H4 (cell line): ENCODE measurements around the gene ZNF286A. TPM values are rescaled to one million over a fixed set of nuclear protein-coding genes. Genes with fewer than 3 reads are reported as not detected.
"Not testable (repeated sequence)": the region's sequence is repeated elsewhere in the genome, so short reads cannot be mapped to it uniquely, and the experiment has no call there.

ENCODE experiments used
- DNase-seq: peaks from one replicate; pipeline ENCODE4 v3.0.0-alpha.2; 2015; ENCODE audit warnings: low spot score
- total RNA-seq: library from RNA; depleted of rRNA; stranded (reverse); fragments of >200 nt; shearing (Covaris generic); gene quantifications from 2 replicates; pipeline ENCODE4 v1.2.3, GENCODE V29; 2014

Gene ZNF286A
- total RNA-seq, 1 experiment from 2014 or later: 26.9 TPM

DNA sequence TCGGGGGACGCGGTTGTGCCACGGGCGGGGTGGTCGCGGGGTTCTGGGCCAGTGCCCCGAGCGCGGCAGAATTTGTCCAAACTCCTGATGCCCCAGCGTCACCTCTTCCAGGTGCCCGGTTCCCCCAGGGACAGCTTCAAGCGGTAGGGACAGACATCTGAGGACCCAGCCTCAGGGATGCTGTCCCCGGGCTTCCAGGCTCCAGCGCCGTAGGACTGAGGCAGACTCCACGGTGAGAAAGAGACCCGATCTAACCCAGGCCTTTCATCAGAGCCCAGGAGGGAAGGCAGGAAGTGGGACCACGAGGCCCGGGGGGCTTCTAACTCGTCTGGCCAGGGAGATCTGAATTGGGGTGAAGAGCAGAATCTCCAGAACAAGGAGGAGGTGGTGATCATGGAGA, 385 bp downstream of the ZNF286A start:
- DNase-seq: not testable (repeated sequence)

DNA sequence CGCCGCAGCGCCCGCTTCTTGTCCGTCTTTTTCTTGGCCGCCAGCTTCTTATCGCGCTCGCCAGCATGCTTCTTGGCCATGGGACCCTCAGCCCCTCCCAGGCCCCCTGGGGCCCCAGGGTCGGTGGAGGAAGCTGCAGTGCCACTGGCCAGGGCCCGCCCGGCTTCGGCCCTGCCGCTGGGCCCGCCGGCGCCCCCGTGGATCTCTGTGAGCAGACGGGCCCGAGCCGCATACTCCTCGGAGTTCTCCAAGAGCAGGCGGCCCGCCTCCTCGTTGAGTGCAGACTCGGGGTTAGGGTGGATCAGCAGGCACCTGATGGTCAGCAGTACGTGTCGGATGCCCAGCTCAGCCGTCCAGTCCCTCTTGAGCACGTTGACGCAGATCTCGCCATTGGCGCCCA, 4.7 kb downstream of the ZNF286A start:
- not testable (repeated sequence) for DNase-seq

DNA sequence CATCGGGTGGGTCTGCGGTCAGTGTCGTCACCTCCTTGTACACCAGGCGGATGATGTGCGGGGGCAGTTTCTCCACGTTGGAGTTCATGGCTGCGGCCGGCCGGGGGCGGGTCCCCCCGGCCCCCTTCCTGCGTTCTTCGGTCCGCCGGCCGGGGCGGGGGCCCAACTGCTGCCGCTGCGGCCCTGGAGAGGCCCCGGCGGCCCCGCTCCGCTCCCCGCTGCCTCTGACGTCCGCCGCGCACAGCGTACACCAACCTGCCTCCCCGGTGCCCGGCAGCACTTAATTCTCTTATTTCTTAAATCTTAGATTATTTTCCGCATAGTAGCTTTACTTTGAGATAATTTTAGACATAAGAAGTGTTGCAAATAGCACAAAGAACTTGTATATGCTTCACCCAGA, 5.3 kb downstream of the ZNF286A start:
- DNase-seq: not testable (repeated sequence)

DNA sequence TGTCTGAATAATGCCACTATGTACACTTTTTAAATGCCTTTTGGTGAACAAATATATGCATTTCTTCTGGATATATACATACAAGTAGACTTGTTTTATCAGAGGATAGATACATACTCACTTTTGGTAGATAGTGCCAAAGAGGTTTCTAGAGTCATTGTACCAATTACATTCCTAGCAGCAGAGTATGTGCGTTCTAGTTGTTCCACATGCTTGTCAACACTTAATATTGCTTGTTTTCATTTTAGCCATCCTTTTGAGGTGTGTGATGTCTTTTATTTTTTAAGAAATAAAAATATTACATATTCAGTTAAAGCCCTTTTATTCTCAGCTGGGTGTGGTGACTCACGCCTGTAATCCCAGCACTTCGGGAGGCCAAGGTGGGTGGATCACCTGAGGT, 9.3 kb downstream of the ZNF286A start:
- DNase-seq: not testable (repeated sequence)

DNA sequence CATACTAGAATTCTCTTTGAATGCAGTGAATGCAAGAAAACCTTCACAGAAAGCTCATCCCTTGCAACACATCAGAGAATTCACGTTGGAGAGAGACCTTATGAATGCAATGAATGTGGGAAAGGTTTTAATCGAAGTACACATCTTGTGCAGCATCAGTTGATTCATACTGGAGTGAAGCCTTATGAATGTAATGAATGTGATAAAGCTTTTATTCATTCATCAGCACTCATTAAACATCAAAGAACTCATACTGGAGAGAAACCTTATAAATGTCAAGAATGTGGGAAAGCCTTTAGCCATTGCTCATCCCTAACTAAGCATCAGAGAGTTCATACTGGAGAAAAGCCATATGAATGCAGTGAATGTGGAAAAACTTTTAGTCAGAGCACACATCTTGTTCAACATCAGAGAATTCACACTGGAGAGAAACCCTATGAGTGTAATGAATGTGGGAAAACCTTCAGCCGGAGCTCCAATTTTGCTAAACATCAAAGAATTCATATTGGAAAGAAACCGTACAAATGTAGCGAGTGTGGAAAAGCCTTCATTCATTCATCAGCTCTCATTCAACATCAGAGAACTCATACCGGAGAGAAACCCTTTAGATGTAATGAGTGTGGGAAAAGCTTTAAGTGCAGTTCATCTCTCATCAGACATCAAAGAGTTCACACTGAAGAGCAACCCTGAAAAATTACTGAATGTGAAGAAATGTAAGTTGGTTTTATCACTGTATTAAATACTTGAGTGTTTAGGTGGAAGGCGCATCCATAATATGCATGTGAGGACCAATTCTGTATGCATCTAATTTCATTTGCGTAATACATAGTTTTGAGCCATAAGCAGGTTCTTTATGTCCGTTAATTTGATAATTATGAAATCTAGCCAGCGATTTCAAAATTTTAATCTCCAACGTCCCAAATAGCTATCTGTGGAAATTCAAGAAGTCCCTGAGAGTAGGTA, 17.3 kb downstream of the ZNF286A start:
- not testable (repeated sequence) for DNase-seq

DNA sequence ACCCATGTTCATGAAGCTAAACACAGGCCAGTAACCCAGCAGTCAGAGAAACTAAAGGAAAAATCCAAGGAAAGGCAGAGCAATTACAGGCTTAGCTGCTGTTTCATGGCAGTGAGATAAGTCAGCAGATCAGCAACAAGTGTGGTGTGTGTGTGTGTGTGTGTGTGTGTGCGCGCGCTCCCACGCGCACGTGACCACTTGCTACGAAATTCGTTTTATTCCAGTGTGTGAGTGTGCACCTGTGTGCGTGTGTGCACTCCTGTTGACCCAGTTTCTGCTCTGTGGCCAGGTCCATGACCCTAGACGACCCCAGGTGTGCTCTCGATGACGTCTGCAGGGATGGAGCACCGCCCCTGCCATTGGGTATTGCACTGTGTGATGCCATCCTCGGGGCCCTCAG, 31.0 kb downstream of the ZNF286A start:
- DNase-seq: not testable (repeated sequence)

DNA sequence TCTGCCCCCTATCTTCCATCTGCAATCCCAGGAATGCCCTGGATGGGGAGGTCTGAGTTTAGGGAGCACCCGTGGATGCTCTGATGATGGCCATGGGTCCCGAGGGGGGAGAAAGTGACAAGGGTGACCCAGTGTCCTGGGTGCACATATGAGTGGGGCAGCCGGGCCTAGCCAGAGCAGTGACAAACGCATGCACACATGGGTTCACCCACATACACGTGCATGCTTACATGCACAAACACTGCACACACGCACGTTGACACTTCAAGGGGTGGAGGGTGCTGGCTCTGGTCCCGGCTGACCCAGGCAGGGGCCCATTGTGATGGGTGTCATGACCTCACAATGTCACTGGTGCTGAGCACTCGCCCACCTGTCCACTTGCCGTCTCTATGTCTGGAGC, 32.3 kb downstream of the ZNF286A start, which contains the start of gene TBC1D26:
Gene TBC1D26, plus strand, starts transcription at position 384 of the 400 bp plus-strand sequence. CDS start 3,066 bp downstream, outside the sequence.
- not testable (repeated sequence) for DNase-seq

DNA sequence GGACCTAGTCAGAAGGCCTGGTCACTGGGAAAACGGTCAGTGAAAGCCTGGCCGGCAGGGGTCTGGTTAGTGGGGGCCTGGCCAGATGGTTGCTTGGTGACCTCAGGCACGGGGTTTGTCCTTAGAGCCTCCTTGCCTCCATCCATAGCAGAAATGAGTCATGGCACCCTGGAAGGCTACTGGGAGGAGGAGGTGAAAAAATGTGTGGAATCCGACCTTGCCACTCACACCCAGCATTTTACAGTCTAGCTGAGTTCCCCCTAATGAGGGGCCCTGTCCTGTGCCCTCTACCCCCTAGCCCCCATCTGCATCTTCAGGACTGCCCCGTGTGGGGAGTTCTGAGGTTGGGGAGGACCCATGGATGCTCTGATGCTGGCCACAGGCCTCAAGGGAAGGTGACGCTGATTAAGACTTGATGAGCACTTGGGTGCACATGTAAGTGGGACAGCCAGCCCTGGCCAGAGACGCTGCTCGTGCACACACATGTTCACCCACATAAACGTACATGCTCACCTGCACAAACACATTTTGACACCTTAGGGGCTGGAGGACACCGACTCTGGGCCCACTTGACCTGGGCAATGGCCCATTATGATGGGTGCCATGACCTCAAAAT, 33.7 kb downstream of the ZNF286A start:
- not testable (repeated sequence) for DNase-seq

DNA sequence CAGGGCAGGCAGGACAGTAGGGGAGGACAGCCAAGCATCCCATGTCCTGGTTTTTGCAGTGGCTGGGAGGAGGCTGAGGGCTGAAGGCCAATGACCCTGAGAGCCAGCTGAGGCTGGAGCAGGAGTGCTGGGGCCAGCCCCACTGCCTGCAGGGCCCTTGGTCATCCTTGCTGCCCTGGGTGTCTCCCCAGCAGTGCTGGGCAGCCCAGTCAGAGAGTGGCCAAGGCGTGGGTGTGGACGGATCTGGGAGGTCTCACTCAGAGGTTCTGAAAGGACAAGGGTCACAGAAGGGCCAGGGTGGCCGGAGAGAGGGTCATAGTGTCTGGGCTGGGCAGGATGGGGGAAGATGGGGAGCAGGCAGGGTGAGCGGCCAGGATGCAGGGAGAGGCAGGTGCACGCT, 37.0 kb downstream of the ZNF286A start:
- not testable (repeated sequence) for DNase-seq

DNA sequence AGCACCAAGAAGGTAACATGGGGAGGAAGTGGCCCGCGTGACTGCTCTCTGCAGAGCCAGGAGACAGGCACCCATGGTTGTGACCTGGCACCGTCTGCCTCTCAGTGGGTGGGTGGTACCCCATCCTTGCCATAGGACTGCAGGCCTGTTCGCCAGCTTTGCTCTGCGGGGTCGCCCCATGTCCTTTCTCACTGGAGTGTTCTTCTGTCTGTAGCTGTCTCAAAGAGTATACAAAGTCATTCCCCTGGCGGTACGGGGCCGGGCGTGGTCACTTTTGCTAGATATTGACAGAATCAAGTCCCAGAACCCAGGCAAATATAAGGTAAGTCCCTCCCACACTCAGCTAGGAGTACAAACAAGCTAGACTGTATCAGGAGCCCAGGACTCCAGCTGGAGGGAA, 38.5 kb downstream of the ZNF286A start:
- DNase-seq: no peak

DNA sequence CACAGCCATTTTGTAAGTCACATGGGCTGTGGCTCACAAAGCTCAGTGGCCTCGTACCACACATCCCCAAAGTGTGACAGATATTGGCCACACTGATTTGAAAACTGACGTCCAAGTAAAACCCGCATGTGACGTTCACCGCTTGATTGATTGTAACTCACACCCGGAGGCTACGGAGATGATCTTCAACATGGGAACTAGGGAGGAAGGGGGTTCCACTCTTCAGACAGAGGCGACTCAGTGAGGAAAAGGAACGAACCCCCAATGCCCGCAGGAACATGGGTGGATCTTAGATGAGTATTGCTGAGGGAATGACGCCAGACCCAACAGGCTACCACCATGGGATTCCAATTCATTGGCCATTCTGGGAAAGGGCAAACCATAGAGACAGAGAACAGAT, 39.7 kb downstream of the ZNF286A start:
- not testable (repeated sequence) for DNase-seq

DNA sequence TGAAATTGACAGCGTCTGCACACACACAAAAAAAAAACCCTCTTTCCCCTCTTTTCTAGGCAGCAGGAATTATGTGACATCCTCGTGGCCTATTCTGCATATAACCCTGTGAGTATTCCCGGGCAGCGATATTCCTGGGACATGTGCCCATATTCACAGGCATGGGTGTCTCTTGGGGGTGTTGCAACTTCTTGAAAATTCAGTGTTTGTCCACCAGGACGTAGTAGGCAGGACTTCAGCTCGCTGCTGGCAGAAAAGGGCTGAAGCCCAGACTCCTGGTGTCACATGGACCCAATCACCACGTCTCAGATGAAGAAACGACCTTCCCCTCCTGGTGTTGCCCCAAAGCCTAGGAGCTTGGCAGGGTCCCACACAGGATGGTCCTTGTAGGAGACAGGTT, 40.5 kb downstream of the ZNF286A start:
- not testable (repeated sequence) for DNase-seq

DNA sequence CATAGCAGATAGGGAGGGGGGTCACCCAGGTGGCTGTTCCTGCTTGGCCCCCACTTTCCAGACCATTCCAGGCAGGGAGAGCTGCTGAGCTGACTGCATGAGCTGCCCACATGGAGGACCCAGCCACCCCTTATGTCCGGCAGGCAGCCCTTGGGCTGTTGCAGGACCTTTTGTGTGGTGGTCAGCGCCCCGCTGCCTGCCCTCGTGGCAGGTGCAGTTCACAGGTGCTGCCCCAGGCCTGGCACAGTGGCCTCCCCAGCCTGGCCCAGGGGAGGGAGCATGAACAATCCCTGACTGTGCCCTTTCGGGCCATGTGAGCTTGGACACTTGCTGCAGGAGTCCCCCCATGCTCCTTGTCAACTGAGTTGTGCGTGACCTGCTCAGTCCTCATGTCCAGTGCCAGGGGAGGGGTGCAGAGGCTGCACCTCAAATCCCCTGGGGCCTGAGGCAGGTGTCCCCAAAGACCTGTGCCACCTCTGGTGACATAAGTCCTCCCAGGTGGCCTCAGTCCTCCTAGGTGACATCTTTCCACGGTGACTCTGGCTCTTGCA, 41.1 kb downstream of the ZNF286A start:
- peak; percentile 2 for DNase-seq

DNA sequence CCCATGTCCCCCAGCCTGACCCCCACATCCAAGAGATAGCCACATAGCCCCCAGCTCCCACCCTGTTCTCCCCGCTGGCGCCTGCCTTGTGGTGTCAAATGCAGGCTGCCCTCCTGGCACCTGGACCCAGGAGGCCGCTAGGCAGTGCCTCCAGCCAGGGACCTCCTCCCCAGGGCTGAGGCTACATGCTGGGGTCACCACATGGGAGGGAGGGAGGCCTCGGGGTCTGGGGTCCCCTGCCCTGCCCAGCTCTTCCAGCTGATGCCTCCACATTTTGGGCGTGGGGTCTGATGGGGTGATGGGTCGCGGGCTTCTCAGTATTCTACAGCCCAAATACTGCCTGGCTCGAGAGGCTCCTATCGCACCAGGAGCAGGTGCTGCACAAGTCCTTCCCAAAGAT, 42.1 kb downstream of the ZNF286A start:
- no peak for DNase-seq

DNA sequence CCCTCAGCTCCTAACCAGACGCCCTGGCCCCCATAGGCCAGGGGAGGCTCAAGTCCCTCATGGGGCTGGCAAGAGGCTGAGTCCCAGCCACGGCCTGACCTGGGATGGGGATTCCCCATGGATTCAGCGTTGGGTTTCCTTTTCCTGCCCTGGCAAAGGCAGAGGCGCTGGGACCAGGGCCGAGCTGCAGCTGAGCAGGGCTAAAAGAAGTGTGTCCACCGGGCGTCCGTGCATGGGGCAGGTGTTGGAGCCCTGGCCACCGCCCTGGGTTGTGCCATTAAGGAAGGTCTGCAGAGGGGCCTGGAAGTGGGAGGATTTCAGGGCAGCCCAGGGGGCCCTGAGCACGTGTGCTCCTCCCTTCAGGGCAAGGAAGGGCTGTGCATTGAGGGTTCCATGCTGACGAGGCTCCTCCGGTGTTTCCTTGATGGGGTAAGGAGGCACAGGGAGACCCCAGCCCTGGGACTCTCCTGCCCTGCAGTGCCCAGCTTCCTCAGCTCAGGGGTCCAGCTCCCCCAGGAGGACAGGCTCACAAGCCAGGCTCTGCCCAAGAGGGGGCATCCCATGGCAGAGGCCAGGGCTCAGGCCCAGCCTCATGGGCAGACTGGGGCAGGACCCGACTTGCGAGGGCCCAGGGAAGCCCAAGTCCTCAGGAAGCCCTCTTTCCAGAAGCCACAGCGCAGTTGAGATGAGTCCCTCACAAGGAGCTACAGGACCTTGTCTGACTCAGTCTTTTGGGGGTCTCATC, 42.7 kb downstream of the ZNF286A start:
- peak; percentile 1 for DNase-seq

DNA sequence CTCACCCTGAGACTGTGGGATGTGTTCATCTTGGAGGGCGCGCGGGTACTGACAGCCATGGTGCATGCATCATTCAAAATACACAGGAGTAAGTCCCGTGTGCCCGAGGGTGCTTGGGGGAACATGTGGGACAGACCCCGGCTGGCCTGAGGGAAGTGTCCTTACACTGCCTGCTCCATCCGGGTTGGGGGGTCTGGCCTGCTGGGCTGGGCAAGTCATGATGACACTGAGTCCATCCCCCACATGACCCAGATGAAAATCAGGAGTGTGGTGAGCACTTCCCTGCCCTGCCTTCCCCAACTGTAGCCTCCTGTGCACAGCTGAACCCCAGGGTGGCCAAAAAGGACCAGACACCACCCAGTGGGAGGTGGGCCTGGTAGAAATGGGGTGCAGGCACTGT, 43.4 kb downstream of the ZNF286A start:
- DNase-seq: no peak

DNA sequence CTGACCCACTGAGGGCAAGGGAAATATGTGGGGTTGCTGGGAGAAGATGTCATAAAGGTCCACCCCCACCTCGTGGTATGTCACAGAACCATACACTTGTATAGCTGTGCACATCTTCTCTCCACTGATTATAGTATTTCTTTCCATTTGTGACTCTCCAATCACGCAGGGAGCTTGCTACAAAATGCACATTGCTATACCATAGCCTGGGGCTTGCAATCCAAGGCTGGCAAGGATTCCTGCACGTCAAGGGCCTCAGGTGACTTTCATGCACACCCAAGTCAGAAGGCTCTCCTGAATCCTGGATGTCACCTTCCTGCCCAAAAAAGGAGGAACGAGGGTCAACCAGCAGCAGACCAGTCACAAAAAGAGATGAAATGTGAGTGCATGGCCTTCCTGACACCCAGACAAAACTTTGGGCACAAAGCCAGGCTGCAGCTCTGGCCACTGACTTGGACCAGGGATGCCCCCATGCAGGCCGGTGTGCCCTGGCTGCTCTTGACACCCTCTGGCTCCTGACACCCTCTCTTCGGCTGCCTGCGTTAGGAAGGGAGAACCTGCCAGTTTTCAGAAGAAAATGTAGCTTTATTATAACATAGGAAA, 44.6 kb downstream of the ZNF286A start:
- peak; percentile 2 for DNase-seq

DNA sequence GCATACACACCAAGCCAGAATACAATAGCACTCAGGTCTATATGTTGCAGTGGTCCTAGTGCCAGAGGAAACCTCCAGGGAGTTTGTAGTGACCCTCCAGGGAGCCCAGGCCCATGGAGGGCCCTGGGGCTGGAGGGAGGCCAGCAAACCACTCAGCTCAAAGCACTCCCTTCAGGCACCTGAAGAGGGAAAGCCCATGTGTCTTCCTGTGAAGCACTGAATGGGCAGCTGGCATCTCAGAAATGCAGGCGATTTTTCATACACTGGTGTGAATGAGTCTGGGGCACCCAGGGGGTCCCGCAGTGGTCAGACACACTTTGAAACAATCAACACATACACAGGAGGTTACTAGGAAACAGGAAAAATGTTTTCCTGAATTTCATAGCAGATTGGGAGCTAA, 45.3 kb downstream of the ZNF286A start:
- no peak for DNase-seq

DNA sequence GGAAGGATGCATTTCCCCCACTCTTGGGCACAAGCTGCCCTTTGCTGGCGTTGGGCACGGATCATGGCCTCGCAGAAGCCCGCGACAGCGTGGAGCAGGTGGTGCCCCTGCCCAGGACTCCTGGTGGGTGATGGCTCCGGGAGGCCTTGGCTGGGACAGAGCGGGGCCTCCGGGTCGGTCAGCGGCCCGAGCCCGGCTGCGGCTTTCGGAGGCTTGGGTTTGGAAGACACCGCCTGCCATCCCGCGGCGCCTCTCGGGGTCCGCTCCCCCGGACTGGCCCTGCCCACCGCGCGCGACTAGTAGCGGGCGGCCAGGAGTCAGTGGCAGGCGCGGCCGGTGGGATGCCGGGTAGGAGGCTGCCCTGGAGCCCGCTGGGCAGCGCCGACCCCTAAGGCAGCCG, 49.9 kb downstream of the ZNF286A start:
- DNase-seq: not testable (repeated sequence)

DNA sequence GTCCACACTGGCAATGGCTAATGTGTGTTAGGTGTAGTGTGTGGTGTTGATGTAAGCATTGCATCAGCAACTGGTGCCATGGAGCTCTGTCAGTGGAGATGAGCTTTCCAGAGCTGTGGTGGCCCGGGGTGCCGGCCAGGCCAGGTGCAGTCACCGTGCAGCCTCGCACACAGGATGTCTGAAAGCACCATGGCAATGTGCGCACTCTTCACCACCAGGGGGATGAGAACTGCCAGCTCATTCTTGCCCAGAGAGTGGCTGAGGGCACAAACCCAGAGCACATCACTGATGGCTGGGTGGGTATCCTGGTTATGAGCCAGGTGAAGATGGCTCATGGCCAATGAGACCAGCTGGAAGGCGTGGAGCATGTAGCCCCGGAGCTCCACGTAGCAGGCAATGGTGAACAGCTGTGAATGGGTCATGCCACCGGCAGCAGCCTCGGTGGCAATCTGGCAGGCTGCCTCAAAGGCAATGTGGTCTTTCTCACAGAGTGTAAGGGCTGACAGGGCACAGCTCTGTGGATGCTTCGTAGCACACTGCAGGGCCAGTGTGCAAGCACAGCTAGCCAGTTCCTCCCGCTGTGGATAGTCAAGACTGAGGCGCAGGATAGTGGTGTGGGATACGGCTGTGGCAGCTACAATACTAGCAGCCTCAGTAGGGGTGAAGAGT, 69.4 kb downstream of the ZNF286A start:
- DNase-seq: not testable (repeated sequence)
